ENCODE results near the gene FOXO6.

FOXO6 gene

DNA sequence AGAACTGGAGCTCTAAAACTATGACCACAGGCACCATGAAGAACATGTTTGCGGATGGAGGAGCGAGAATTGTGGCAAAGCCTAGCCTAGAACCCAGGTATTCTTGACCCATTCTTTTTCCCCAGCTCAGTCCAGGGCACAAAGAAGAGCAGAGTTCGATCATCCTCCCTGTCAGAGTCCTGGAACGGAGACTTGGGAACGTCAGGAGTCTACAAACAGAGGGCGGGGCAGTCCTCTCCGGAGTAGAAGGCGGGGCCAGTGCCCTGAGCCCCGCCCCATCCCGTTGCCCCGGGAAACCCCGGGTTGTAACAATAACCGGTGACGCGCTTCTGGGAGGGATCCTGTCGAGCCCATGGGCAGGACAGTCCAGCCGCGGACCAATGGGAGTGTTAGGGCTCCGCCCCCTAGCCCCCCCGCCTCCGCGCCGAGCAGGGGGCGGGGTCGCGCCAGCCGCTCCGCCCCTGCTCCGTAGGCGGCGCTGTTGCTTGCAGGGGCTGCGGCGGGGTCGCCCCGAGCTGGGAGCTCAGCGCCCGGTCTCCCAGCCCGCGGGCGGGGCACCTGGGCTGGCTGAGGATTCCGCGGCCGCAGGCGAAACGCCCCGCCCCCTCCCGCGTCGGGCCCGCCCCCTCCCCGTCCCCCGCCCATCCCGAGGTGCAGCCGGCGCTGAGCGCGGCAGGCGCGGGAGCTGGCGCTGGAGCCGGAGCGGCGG lies at the start of gene FOXO6:
Gene FOXO6, plus strand, starts transcription at position 649 of the 709 bp plus-strand sequence.
- peak; percentile 90 to 92 for DNase-seq (ENCODE audit: low read depth in 1 of 2, low spot score in 1 of 2)

GRCh38 chr1:41312991-41313645 lies 48.1 kb upstream of the FOXO6 start:
- DNase-seq (ENCODE audit: low read depth in 1 of 2, low spot score in 1 of 2): no peak

GRCh38 chr1:41313661-41314131 lies 47.5 kb upstream of the FOXO6 start:
- no peak for DNase-seq (ENCODE audit: low read depth in 1 of 2, low spot score in 1 of 2)

DNA sequence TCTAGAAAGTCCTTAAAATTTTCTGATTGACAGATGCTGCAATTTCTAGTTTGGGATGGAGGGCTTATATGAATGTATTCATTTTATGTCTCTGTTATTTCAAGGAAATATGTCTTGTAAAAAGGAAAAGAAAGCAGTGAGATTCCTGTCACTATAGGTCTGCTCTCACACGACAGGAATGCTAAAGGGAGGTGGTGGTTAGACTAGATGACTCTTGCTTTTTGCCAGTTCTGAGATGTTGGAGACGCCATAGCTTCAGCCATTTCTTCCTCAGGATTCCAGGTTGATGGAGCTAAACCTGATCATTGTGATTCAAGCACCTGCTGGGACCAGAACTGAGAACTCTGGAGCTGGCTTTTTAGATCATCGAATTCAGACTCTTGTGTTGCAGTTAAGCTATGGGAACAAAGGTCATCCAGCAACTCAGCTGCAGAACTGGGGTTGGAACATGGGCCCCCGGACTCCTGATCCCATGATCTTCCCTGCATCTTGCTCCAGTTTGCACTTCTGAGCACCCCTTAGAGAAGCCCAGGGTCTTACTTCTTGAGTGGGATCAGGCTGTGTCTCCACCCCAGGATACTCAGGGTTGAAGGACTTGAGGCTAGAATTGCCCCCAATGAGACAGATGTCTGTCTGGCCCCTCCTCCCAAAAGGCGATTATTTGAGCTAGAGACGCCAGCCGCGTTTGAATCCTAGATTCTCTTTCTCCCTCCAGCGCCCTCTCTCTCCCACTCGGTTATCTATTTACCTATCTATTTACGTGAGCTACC lies 46.7 kb upstream of the FOXO6 start:
- no peak for DNase-seq (ENCODE audit: low read depth in 1 of 2, low spot score in 1 of 2)

DNA sequence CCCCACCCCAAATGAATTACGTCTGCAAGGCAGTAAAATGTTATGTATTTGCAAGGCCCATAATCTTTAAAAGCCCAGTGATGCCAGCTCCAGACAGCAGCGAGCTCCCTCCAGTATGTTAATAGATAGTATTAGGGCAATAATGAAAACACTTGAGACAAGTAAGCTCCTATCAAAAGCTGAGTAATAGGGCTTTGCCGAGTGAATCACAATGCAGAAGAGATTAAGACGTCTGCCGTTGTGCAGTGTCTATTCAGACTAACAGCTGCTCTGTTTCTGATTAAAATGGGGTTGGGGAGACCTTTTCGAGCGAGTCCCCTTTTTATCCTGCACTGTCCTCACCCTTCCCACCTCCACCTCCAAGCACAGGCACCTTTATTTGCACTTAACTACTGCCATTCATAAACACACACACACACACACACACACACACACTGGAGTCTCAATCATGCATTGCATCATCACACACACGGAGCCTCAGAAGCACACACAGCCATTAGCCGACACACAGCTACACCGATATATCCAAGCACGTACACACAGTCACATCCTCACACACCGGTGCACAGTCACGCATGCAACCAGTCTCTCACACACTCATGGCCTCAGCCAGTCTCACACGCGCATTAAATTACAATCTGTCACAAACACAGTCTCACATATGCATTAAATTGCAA lies 46.0 kb upstream of the FOXO6 start:
- DNase-seq (ENCODE audit: low read depth in 1 of 2, low spot score in 1 of 2): no peak

DNA sequence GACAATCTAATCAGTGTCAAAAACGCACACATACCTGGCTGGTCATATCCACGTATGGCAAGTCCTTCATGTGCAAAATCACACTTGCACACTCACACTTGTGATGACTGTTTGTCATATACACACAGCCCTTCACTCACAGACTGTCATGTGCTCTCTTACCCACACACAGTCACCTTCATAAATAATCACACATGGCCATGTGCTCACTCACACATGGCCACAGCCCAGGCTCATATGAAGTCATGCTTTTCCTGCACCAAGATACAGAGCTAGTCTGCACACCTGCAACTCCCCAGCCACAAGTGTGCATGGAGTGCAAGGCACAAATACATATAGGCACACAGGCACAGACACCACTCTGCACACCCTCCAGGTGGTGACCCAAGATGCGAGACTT lies 45.4 kb upstream of the FOXO6 start:
- no peak for DNase-seq (ENCODE audit: low read depth in 1 of 2, low spot score in 1 of 2)

GRCh38 chr1:41317361-41317760 lies 43.9 kb upstream of the FOXO6 start:
- DNase-seq (ENCODE audit: low read depth in 1 of 2, low spot score in 1 of 2): no peak

DNA sequence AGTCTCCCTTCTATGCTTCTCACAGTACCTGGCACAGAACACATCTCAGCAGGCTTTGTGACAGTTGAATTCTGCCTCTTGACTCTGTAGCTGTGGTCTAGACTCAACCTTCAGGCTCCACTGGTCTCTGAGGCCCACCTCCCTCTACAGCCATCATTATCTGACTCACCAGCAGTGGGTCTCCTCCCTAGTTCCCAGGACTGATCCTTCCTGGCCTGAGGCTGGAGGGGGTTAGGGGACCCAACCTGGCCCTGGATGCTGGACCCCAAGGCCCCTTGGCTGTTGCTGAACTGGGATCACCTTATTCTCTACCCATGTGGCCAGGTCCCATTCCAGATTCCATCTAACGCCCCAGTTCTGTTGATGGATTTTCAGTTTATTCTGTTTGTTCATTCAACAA lies 43.1 kb upstream of the FOXO6 start:
- no peak for DNase-seq (ENCODE audit: low read depth in 1 of 2, low spot score in 1 of 2)

DNA sequence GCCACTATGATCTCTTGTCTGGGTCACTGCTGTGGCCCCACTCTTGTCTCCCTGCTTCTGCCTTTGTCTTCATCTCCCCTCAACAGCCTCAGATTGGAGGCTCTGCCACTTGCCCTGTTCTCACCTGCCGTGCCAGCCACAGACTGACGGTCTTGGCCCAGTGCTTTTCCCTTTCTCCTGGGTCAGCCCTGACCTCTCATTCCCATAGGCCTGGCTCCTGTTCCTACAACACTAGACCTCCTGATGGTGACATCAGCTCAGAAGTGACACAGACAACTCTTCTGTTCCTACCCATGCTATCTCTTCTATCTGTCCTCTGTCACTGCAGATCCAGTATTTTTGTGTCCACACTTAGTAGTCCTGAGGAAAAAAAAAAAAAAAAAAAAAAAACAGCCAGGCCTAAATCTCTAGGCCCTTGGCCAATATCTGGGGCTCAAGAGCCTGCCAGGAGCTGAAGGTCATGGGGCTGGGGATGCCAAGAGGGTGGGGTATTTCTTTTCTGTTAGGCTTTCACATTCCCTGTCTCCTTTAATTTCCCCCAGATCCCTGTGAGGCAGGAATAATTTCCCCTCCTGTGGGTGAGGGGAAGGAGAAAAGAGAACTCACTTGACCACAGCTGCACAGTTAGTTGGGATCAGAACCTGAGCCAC lies 42.0 kb upstream of the FOXO6 start:
- no peak for DNase-seq (ENCODE audit: low read depth in 1 of 2, low spot score in 1 of 2)

DNA sequence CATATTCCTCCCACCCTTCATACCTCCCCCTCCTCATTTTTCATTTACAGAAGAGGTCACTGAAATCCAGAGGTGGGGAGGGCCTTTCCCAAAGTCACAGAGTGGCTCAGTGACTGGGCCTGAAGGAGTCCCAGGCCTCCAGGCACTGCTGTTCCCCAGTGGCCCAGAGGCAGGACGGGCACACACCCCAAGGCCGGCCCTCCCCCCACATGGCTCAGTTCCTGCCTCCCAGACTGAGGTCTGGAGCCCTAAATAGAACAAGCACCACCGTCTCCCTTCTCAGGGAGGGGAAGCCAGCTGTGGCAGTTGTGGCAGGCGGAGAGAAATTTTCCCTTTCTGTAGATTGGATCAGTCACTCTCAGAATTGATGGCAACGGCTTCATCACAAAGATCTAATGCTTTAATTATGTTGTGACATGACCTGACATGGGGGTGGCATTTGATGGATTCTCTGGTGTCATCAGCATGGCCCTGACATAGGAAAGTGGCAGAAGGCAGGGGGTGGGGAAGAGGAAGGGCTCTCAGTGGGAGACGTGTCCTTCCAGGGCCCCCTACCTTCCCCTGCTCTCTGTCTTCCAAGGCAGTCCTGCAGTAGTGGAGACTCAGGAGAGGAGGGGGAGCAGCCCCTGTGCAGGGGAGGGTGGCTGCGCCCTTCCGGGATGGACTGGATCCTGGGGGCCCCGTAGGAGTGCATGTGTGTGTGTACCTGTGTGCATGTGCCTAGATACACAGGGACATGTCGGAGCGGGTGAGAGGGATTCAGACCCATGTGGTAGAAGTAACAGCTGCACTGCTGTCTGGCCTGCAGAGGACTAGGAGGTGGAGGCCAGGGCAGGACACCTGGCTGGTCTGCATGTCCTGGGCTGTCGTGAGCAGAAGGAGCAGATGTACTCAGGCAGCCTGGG lies 41.2 kb upstream of the FOXO6 start:
- DNase-seq (ENCODE audit: low read depth in 1 of 2, low spot score in 1 of 2): no peak

DNA sequence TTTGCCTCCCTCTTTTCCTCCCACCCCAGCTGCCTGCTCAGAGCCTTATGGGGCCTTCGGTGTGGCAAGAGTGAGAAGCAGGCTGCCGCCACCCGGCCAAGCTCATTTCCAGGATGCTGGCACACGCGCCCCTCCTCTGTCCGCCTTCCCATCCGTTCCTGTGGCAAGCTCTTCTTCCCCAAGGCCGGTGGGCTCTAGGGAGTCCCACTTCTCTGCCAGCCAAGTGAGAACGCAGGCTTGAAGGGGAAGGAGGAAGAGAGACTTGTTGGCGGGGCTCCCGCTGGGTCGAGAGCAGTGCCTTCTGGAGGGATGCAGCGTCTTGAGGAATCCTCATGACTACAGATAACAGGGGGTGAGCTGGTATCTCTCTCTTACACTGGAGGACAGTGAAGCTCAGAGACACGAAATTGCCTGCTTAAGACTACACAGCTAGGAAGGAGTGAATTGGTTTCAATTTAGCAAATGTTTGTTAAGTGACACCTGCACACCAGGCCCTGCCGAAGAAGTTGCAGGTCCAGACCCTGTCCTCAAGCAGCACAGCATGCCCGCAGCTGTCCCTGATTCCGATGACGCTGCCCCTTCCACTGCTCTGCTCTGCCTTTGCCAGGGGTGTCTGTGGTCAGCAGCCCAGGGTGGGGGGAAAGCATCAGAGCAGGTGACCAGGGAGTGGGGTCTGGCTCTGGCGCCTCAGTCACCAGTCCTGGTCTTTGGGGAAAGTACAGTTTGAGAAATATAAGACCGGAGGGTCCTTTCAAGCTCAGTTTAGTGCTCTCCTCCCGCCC lies 40.1 kb upstream of the FOXO6 start:
- no peak for DNase-seq (ENCODE audit: low read depth in 1 of 2, low spot score in 1 of 2)

GRCh38 chr1:41322101-41322661 lies 39.1 kb upstream of the FOXO6 start:
- no peak for DNase-seq (ENCODE audit: low read depth in 1 of 2, low spot score in 1 of 2)

DNA sequence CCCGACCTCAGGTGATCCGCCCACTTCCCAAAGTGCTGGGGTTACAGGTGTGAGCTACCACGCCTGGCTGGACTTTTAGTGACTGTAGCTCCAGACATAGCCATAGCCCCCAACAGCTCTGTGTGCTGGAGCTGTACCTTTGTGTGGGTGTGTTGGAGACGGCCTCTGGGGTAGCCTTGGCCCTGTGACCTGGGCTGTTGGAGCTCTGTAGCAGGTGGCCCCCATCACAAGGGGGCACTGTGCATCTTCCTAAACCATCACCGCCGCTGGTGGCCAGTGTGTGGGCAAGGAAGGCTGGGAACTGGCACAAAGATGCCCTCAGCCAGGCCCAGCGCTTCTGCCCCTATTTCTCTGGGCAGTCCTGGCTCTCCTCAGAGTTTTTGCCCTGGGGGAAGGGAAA lies 38.4 kb upstream of the FOXO6 start:
- no peak for DNase-seq (ENCODE audit: low read depth in 1 of 2, low spot score in 1 of 2)

- no peak for DNase-seq (ENCODE audit: low read depth in 1 of 2, low spot score in 1 of 2)
Observed at GRCh38 chr1:41323243-41323642, 38.0 kb upstream of the FOXO6 start.

GRCh38 chr1:41325801-41326200 lies 35.4 kb upstream of the FOXO6 start:
- no peak for DNase-seq (ENCODE audit: low read depth in 1 of 2, low spot score in 1 of 2)

- no peak for DNase-seq (ENCODE audit: low read depth in 1 of 2, low spot score in 1 of 2)
Observed at GRCh38 chr1:41327383-41327999, 33.7 kb upstream of the FOXO6 start.

- DNase-seq (ENCODE audit: low read depth in 1 of 2, low spot score in 1 of 2): no peak
Observed at GRCh38 chr1:41328001-41328615, 33.1 kb upstream of the FOXO6 start.

Measured in activated T-helper 1 cell treated with anti-CD3 and anti-CD28 coated beads, Interleukin-2, amount 50 U/mL, for 16 hours (primary cell).